GM12878 (cell line): Measurements from ENCODE around the gene CALM3. TPM values are rescaled to one million over a fixed set of nuclear protein-coding genes. Genes with fewer than 3 reads are reported as not detected.

Source experiments
- CREM ChIP-seq: IDR thresholded peaks from 2 replicates; pipeline ENCODE4 v1.6.1; 2014; ENCODE audit warnings: antibody characterized with exemption, low read depth
- HDGF ChIP-seq: fragments of 450-650 bp; IDR thresholded peaks from 2 replicates; pipeline ENCODE4 v1.6.1; 2016; ENCODE audit warnings: antibody characterized with exemption
- SPI1 ChIP-seq: IDR thresholded peaks from 2 replicates; pipeline ENCODE4 v1.6.1; 2011; ENCODE audit warnings: low read depth, mild to moderate bottlenecking, low read length, moderate library complexity, borderline replicate concordance; ENCODE audit not compliant: insufficient read depth
- polyA plus RNA-seq, 11 experiments: library from polyadenylated mRNA; depleted of rRNA in 4 of 11; unstranded in 6 of 11; stranded (reverse) in 5 of 11; fragments of >200 nt; fragmentation: Nextera tagmentation in 4 of 11; fragmentation: Illumina TruSeq in 1 of 11; extraction: Ambion mirVana in 4 of 11; extraction: Trizol in 1 of 11; gene quantifications; 1 replicate in 1 of 11; 2 replicates in 10 of 11; pipeline versions ENCODE4 v1.2.1 to v1.2.3, GENCODE V29; 2011 to 2016; ENCODE audit warnings: inconsistent platforms in 2 of 11, missing spikeins in 2 of 11, low read depth in 1 of 11
- total RNA-seq, 4 experiments: library from RNA; depleted of rRNA in 3 of 4; stranded (reverse); fragments of >200 nt in 3 of 4; fragmentation: Illumina TruSeq in 1 of 4; extraction: Trizol in 1 of 4; gene quantifications; 2 replicates each; pipeline versions ENCODE4 v1.2.1 to v1.2.3, GENCODE V29; 2013 to 2021
- TF ChIP-seq, protein P1 (sequence below): fragments of 450-650 bp; formaldehyde crosslinking; IDR thresholded peaks from 2 replicates; pipeline ENCODE4 v1.4.0; 2020; ENCODE audit warnings: mild to moderate bottlenecking, moderate library complexity
- TF ChIP-seq, protein P2 (sequence below): fragments of 450-650 bp; IDR thresholded peaks from 2 replicates; pipeline ENCODE4 v1.6.1; 2016; ENCODE audit warnings: mild to moderate bottlenecking

CALM3 gene
- total and polyA plus RNA-seq, 10 of the 15 experiments (the other 5 are each of a cell fraction or from before 2014, with no cell fraction given), result 164 to 849 (median 347) TPM

DNA sequence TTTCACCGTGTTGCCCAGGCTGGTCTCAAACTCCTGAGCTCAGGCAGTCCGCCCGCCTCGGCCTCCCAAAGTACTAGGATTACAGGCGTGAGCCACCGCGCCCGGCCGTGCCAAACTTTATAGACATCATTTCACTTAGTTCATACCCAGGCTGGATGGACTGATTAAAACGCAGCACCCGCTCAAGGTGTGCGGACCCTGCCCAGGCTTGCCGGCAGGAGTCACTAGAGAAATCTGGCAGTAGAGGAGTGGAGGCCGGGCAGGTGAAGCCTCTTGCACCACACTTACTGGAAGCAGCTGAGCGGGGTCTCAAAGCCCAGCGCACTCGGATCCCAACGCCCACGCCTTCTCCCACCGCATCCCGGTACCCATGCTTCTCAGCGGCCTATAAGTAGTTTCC, 12.4 kb downstream of the CALM3 start (continued):
- TF ChIP-seq, protein P1, sequence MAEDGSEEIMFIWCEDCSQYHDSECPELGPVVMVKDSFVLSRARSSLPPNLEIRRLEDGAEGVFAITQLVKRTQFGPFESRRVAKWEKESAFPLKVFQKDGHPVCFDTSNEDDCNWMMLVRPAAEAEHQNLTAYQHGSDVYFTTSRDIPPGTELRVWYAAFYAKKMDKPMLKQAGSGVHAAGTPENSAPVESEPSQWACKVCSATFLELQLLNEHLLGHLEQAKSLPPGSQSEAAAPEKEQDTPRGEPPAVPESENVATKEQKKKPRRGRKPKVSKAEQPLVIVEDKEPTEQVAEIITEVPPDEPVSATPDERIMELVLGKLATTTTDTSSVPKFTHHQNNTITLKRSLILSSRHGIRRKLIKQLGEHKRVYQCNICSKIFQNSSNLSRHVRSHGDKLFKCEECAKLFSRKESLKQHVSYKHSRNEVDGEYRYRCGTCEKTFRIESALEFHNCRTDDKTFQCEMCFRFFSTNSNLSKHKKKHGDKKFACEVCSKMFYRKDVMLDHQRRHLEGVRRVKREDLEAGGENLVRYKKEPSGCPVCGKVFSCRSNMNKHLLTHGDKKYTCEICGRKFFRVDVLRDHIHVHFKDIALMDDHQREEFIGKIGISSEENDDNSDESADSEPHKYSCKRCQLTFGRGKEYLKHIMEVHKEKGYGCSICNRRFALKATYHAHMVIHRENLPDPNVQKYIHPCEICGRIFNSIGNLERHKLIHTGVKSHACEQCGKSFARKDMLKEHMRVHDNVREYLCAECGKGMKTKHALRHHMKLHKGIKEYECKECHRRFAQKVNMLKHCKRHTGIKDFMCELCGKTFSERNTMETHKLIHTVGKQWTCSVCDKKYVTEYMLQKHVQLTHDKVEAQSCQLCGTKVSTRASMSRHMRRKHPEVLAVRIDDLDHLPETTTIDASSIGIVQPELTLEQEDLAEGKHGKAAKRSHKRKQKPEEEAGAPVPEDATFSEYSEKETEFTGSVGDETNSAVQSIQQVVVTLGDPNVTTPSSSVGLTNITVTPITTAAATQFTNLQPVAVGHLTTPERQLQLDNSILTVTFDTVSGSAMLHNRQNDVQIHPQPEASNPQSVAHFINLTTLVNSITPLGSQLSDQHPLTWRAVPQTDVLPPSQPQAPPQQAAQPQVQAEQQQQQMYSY (CRISPR knock-in tag), result no peak
- no peak for TF ChIP-seq CREM
- TF ChIP-seq HDGF, result no peak
- no peak for TF ChIP-seq SPI1
- TF ChIP-seq, protein P2, sequence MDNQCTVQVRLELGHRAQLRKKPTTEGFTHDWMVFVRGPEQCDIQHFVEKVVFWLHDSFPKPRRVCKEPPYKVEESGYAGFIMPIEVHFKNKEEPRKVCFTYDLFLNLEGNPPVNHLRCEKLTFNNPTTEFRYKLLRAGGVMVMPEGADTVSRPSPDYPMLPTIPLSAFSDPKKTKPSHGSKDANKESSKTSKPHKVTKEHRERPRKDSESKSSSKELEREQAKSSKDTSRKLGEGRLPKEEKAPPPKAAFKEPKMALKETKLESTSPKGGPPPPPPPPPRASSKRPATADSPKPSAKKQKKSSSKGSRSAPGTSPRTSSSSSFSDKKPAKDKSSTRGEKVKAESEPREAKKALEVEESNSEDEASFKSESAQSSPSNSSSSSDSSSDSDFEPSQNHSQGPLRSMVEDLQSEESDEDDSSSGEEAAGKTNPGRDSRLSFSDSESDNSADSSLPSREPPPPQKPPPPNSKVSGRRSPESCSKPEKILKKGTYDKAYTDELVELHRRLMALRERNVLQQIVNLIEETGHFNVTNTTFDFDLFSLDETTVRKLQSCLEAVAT, result no peak
